NCI-H146 treated with DMSO at 0.1 percent for 48 hours (cell line): ENCODE results near the gene MRPS34.
"Not testable (repeated sequence)": the region's sequence is repeated elsewhere in the genome, so short reads cannot be mapped to it uniquely, and the experiment has no call there.

ENCODE experiments used
- DNase-seq: peaks from one replicate; lab custom pipeline; 2025; ENCODE audit not compliant: unreplicated experiment; lab: John Stamatoyannopoulos, UW

Gene MRPS34

GRCh38 chr16:1772908-1773702 is at the start of gene MRPS34:
TSS of gene MRPS34 (minus strand) at chr16:1773134. CDS start at chr16:1773119, 15 bp downstream.
- DNase-seq = peak; percentile 80

DNA sequence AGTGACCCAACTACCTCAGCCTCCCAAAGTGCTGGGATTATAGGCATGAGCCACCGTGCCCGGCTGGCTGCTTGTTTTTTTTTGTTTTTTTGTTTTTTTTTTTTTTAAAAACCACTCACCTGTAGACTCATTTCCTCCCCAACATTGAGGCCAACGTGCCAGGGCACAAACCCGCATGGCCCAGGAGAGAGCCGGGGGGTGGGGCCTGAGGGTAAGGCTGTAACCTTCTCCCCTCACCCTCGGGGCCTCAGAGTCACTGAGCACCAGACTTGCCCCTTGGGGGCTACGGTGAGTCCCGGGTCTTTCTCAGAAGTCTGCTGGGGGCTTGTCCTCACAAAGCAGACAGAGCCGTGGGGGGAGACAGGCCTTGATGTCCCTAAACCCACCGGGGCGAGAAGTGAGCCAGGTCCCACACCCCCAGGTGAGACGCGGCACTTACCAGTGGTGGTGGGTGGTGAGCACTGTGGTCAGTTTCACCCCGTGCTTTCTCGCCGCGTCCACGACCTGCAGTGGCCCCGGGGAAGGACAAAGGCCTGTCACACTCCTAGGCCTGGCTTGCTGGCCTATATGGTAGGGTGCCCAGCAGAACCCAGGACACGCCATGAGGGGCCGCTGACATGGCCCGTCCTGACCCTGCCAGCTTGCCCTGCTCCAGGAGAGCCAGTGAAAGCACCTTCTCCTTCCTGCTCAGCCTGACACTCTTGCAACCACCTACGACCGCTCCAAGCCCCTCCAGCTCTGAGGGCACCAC is 49.1 kb upstream of the MRPS34 start:
- DNase-seq = no peak

DNA sequence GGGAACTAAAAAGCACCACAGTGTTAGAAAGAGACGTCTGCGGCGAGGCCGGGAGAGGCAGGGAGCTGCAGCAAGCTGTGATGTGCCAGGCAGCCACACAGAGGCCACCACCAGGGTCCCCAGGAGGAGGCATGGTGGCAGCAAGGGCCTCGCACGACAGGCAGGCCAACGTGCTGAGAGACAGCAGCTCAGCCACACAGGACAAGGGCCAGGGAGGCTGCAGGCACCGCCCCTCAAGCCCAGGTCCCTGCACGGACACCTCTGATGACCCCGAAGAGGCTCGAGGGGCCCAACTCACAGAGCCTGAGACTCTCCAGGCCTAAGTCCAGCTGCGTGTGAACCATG is 48.0 kb upstream of the MRPS34 start:
- no peak for DNase-seq

DNA sequence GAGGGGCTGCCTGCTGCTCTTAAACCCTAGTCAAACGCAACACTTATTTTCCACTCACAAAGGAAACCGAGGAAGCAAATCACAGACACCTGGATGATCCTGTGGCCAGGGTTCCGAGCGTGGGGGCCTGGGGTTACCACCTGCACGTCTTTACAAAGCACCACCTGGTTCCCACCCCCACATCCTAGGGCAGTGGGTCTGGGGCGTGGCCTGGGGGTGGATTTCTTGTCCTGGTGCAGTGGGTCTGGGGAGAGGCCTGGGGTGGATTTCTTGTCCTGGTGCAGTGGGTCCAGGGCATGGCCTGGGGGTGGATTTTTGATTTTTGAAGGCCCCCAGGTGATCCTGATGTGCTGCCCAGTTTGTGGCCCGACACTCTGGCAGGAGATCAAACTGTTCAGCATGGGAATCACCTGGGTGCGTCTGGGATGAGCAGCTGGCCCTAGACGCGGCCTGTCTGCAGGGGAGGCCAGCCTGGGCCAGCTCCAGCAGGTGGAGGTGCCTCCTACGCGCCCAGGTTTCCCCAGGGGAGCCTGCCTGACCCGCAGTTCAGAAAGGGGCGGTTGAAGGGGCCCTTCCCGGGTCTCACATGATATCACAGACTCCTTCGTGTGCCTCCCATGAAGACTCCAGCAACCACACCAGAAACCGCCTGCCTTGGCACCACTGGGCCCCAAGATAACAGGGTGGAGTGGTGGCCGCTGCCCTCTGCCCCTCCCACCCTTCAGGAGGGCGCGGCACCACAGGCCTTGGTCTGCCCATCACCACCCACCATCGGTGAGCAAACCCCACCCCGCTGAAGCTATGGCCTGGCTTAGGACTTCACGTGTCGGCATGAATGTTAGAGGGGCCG is 47.4 kb upstream of the MRPS34 start:
- DNase-seq = no peak

GRCh38 chr16:1819611-1820010 is 46.7 kb upstream of the MRPS34 start:
- DNase-seq = no peak

- DNase-seq = no peak
Measured at GRCh38 chr16:1818873-1819525, 46.1 kb upstream of the MRPS34 start.

DNA sequence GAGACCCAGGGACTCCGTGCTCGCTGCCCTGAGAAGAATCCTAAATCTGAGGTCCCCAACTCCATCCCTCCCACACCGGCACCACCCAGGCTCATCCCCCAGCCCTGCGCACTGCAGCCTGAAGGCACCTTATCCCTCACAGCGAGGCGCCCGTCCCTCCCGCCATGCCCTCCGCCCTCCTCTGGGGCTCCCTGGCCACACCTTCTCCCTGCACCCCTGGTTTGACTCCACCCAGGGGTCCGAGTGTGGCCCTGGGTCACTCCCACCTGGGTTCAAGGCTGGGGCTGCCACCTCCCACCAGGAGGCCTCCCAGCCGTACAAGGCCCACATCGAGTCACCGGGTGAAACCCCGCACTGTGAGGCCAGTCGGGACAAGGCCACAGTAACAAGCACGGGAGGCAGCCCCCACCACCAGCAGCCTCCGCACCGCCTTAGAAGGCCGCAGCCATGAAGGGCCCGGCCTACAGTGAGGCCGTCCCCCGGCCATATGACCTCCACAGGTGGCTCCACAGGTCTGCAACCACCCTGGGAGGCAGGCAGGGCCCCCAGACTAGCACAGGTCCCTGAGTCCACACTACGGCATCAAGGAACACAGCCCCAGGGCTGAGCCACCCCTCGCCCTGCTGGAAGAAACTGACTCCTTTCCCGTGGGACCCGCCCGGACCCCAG is 45.4 kb upstream of the MRPS34 start:
- DNase-seq = no peak

DNA sequence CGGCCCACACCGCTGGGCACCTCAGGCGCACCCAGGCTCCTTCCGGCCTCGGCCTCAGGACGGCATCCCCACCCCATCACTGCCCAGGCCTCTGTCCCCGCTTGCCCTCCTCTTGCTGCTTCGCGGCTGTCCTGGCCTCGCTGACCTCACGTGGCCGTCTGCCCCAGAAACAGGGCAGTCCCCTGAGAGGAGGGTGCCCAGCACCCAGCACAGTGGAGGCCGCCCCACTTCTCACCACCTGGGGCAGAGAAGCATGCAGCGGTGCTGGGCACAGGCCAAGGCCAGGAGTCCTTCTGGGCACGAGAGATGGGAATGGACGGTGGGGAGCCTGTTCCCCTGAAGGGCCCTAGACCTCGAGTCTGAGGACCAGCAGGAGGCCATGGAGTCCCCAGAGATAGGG is 44.8 kb upstream of the MRPS34 start:
- no peak for DNase-seq

DNA sequence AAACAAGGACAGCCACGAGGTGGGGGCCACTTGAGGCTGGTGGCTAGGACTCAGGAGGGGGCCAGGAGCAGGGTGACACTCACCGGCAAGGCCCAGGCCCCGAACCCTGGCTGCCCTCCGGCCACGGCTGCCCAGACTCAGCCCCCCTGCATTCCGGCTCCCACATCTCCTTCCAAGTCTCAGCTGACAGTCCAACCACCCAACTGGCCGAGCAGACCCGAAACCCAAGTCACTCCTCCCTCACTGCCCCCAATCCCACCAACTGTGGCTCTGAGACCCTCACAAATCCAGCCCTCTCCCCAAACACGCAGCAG is 44.3 kb upstream of the MRPS34 start:
- no peak for DNase-seq

DNA sequence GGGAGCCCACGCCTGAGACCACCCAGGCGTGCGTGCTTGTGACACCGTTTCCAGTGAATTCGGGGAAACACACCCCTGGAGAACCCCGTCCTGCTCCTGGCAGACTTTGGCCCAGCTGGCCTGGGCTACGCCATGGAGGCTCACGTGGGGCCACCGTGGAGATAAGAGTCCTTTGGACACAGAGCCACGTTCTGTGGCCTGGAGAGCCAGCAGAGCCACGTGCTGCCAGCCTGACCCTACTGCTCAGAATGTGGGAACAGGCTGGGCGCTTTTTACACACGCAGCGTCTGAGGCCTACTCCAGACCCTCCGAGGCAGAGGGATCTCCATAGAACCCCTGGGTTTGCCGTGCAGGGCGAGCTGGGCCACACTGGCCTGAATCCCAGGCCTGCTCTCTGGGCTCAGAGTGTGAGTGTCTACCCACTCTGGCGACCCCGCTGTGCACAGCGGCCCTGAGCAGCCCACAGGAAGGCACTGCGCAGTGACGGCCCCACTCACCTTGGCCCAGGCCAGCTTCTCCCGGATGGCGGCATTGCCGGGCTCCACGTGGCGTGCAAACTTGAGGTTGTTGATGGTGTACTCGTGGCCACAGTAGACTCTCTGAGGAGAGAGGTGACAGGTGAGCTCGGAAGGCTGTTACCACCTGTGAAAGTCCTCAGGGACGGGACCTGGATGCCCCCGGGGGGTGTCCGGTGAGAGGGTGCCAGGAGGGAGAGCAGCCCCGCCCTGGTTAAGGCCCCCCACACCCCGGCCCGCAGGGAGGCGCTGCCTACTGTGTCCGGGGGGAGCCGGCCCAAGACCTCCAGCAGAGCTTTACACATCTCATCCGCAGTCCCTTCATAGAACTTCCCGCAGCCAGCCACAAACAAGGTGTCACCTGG is 43.7 kb upstream of the MRPS34 start:
- no peak for DNase-seq

GRCh38 chr16:1815461-1815860 is 42.5 kb upstream of the MRPS34 start:
- no peak for DNase-seq

- peak; percentile 82 for DNase-seq
Measured at GRCh38 chr16:1812732-1813163, 39.8 kb upstream of the MRPS34 start.

DNA sequence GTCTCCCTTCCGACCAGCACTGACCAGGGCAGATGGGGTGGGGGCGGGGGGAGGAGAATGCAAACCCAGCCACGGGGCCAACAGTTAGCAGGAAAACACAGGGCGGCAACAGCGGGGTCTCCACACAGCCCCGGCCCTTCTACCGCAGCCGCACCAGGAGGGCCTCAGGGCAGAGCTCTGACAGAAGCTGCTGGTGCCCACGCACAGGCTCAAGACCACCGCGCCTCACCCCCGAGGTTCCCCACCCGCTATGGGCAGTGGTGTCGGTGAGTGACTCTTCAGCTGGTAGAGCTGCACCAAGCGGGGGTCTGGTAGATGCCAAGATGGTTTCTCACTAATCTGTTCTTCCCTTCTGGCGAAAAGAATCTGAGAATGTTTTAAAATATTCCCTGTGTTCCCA is 37.6 kb upstream of the MRPS34 start:
- DNase-seq = no peak

- DNase-seq = no peak
Measured at GRCh38 chr16:1810106-1810505, 37.2 kb upstream of the MRPS34 start.

DNA sequence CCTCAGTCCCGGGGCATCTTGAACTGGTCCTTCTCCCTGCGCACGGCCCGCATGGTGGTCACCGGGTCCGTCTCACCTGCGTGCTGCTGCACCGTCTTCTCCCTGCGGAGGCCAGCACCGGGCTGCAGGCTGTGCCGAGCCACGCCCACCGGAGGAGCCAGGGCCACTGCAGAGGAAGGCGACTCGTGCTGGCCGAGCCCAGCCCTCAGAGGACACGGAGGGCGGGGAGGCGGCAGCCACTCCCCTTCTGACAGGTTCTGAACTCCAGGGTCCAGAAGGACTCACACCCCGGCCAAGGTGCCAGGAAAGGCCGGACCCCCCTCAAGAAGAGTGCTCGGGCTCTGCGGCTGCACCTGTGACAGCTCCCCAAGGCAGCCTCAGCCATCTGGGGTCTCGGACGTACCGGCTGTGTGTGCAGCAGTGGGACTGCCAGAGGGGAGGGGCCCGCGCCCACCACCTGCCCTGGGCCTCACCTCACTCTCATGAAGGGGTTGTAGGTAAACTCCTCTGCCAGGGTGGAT is 36.4 kb upstream of the MRPS34 start:
- no peak for DNase-seq

GRCh38 chr16:1808691-1809090 is 35.8 kb upstream of the MRPS34 start:
- DNase-seq = no peak

GRCh38 chr16:1807626-1808025 is 34.7 kb upstream of the MRPS34 start:
- no peak for DNase-seq

GRCh38 chr16:1800701-1801100 is 27.8 kb upstream of the MRPS34 start:
- no peak for DNase-seq

- not testable (repeated sequence) for DNase-seq
Measured at GRCh38 chr16:1799263-1799662, 26.3 kb upstream of the MRPS34 start.
